Activated CD8-positive, alpha-beta T cell treated with anti-CD3 and anti-CD28 coated beads for 36 hours (primary cell): ENCODE data around the gene MRPL49. TPM values are rescaled to one million over a fixed set of nuclear protein-coding genes. Genes with fewer than 3 reads are reported as not detected.

Source experiments
- ATAC-seq: fragments of 200-7000 bp; cut with Tn5 transposase; one replicate; pipeline ENCODE4 v1.10.0; 2021; ENCODE audit warnings: mild to moderate bottlenecking, moderate library complexity
- CTCF ChIA-PET: fragments of 350-600 bp; sonication (Branson Sonifier 250); formaldehyde crosslinking; loops from one replicate; lab custom pipeline; 2021; ENCODE audit warnings: antibody characterized with exemption; lab: Charles Lee
- POLR2A ChIA-PET: fragments of 350-600 bp; sonication (Branson Sonifier 250); formaldehyde crosslinking; loops from one replicate; lab custom pipeline; 2021; ENCODE audit warnings: antibody characterized with exemption; lab: Charles Lee
- DNase-seq: peaks from one replicate; pipeline ENCODE4 v3.0.0-alpha.2; 2020
- H3K27ac Mint-ChIP-seq: one replicate; pipeline ENCODE4 v1.8.0; 2021; ENCODE audit warnings: mild to moderate bottlenecking, mixed read lengths
- H3K27me3 Mint-ChIP-seq: one replicate; pipeline ENCODE4 v1.8.0; 2021; ENCODE audit warnings: mixed read lengths
- H3K36me3 Mint-ChIP-seq: one replicate; pipeline ENCODE4 v1.8.0; 2021; ENCODE audit warnings: low read depth, mixed read lengths
- H3K4me1 Mint-ChIP-seq: one replicate; pipeline ENCODE4 v1.8.0; 2021; ENCODE audit warnings: low read depth, mixed read lengths
- H3K4me3 Mint-ChIP-seq: one replicate; pipeline ENCODE4 v1.8.0; 2021; ENCODE audit warnings: mild to moderate bottlenecking, moderate library complexity, mixed read lengths
- H3K9me3 Mint-ChIP-seq: one replicate; pipeline ENCODE4 v1.8.0; 2021; ENCODE audit warnings: mixed read lengths
- CTCF ChIP-seq: fragments of 200-600 bp; IDR thresholded peaks from one replicate; pipeline ENCODE4 v1.8.0; 2022; ENCODE audit warnings: antibody characterized with exemption, mild to moderate bottlenecking
- intact Hi-C: fragments of 100-400 bp; cut with micrococcal nuclease; formaldehyde crosslinking; loops from one replicate; pipeline ENCODE4 v1.10.0; 2022
- total RNA-seq, 2 experiments: library from RNA; stranded (reverse); gene quantifications; one replicate each; pipeline ENCODE4 v1.2.3, GENCODE V29; 2021

MRPL49 gene
- total RNA-seq, 2 experiments from 2014 or later: 48.7 to 53.4 TPM

- ChIA-PET CTCF (interaction anchor here (1.1 to 2.1 kb wide), 3 partner anchors 9 to 17 kb away, joined by 3 to 5 read pairs (median 3); partner anchors contain the start of gene ZNHIT2), POLR2A (interaction anchor here (0.7 to 1.6 kb wide), 5 partner anchors 10 to 287 kb away, joined by 3 to 6 read pairs (median 4); partner anchors contain the start of gene ZNHIT2)
- H3K27me3 Mint-ChIP-seq: no peaks in the 10 kb centered on the region
- no peak overlapping the region for H3K27ac Mint-ChIP-seq
- TF ChIP-seq CTCF: no peak
- intact Hi-C loops: no loop called here
- no peak overlapping the region for H3K4me3 Mint-ChIP-seq
- H3K9me3 Mint-ChIP-seq: no peaks in the 10 kb centered on the region
- no peak for DNase-seq
- H3K36me3 Mint-ChIP-seq: peaks cover 25% of the 10 kb centered on the region
- H3K4me1 Mint-ChIP-seq: peaks cover 16% of the 10 kb centered on the region
- no peak for ATAC-seq
These were observed 7.7 kb downstream of the MRPL49 start for GRCh38 chr11:65129649-65130441.

GRCh38 chr11:65130631-65131416, 8.7 kb downstream of the MRPL49 start:
- ChIA-PET CTCF (interaction anchor here (1.1 to 1.8 kb wide), 5 partner anchors 9 to 20 kb away, joined by 3 to 6 read pairs (median 5); partner anchors contain the start of genes FAU, MRPL49 and ZNHIT2), POLR2A (interaction anchor here (0.6 to 7.8 kb wide), 6 partner anchors 9 to 369 kb away, joined by 3 to 77 read pairs (median 4); partner anchors contain the start of genes FAU, MRPL49 and ZNHIT2)
- no peak for ATAC-seq
- H3K9me3 Mint-ChIP-seq: no peaks in the 10 kb centered on the region
- H3K36me3 Mint-ChIP-seq: peaks cover 23% of the 10 kb centered on the region
- intact Hi-C loops: no loop called here
- H3K4me3 Mint-ChIP-seq: no peak overlapping the region
- H3K4me1 Mint-ChIP-seq: peaks cover 17% of the 10 kb centered on the region
- no peaks in the 10 kb centered on the region for H3K27me3 Mint-ChIP-seq
- no peak for TF ChIP-seq CTCF
- H3K27ac Mint-ChIP-seq: no peak overlapping the region
- no peak for DNase-seq

GRCh38 chr11:65131417-65131776, 9.3 kb downstream of the MRPL49 start:
- intact Hi-C loops: no loop called here
- ChIA-PET CTCF (interaction anchor here (1.2 to 1.8 kb wide), 4 partner anchors 9 to 21 kb away, joined by 3 to 6 read pairs (median 6); partner anchors contain the start of genes FAU, MRPL49 and ZNHIT2), POLR2A (interaction anchor here (0.6 to 7.8 kb wide), 5 partner anchors 10 to 49 kb away, joined by 3 to 77 read pairs (median 4); partner anchors contain the start of genes FAU and MRPL49)
- Mint-ChIP-seq H3K27ac (no peak overlapping the region), H3K4me3 (no peak overlapping the region), H3K9me3 (no peaks in the 10 kb centered on the region), H3K27me3 (no peaks in the 10 kb centered on the region), H3K36me3 (peaks cover 20% of the 10 kb centered on the region), H3K4me1 (peaks cover 22% of the 10 kb centered on the region)
- DNase-seq (no peak), ATAC-seq (no peak)
- TF ChIP-seq CTCF: no peak

- Mint-ChIP-seq H3K27ac (peak overlapping the region; percentile 43), H3K27me3 (no peaks in the 10 kb centered on the region), H3K36me3 (peaks cover 17% of the 10 kb centered on the region), H3K9me3 (no peaks in the 10 kb centered on the region), H3K4me3 (no peak overlapping the region), H3K4me1 (peaks cover 27% of the 10 kb centered on the region)
- CTCF ChIA-PET: interaction anchor here (1.2 to 1.8 kb wide), 4 partner anchors 10 to 21 kb away, joined by 3 to 6 read pairs (median 6); partner anchors contain the start of genes FAU, MRPL49 and ZNHIT2
- no peak for DNase-seq
- POLR2A ChIA-PET: interaction anchor here (0.8 to 7.8 kb wide), 4 partner anchors 10 to 49 kb away, joined by 3 to 77 read pairs (median 4); partner anchors contain the start of genes FAU and MRPL49
- TF ChIP-seq CTCF: no peak
- intact Hi-C loops: no loop called here
- ATAC-seq: no peak
These were observed 9.7 kb downstream of the MRPL49 start for GRCh38 chr11:65131895-65132237.
